K562 (cell line): ENCODE results near the gene GYG2. TPM values are rescaled to one million over a fixed set of nuclear protein-coding genes. Genes with fewer than 3 reads are reported as not detected.

Source experiments
- NR2F6 ChIP-seq: fragments of 450-650 bp; formaldehyde crosslinking; IDR thresholded peaks from 2 replicates; pipeline ENCODE4 v1.4.0; 2020; ENCODE audit warnings: mild to moderate bottlenecking
- PRMT5 ChIP-seq: sonication (generic); formaldehyde crosslinking; IDR thresholded peaks from 2 replicates; pipeline ENCODE4 v1.5.0; 2020; ENCODE audit warnings: missing genetic modification reagents
- PRPF4 ChIP-seq: fragments of 200-400 bp; formaldehyde crosslinking; IDR thresholded peaks from one replicate; pipeline ENCODE4 v1.6.1; 2017; ENCODE audit warnings: low read length, low read depth, mild to moderate bottlenecking; ENCODE audit not compliant: insufficient read depth, poor library complexity, severe bottlenecking
- ZFPM2 ChIP-seq: fragments of 250-450 bp; sonication (Bioruptor Pico); IDR thresholded peaks from 2 replicates; pipeline ENCODE4 v1.5.1; 2022; ENCODE audit warnings: mild to moderate bottlenecking
- polyA plus RNA-seq, 8 experiments: library from polyadenylated mRNA; depleted of rRNA in 4 of 8; stranded (reverse) in 5 of 8; unstranded in 3 of 8; fragments of >200 nt; fragmentation: Nextera tagmentation in 2 of 8; fragmentation: Illumina TruSeq in 1 of 8; extraction: Ambion mirVana in 2 of 8; extraction: Trizol in 1 of 8; gene quantifications; 2 replicates each; pipeline versions ENCODE4 v1.2.1 to v1.2.3, GENCODE V29; 2011 to 2014; ENCODE audit warnings: inconsistent platforms in 1 of 8, missing spikeins in 1 of 8
- total RNA-seq, 7 experiments: library from RNA; depleted of rRNA in 6 of 7; stranded (reverse); fragments of >200 nt in 6 of 7; fragmentation: Illumina TruSeq in 2 of 7; extraction: Trizol in 2 of 7; gene quantifications; 2 replicates each; pipeline versions ENCODE4 v1.2.1 to v1.2.3, GENCODE V29; 2011 to 2021; ENCODE audit warnings: low replicate concordance in 1 of 7
- TF ChIP-seq, protein P1 (sequence below): fragments of 200-600 bp; sonication (generic); IDR thresholded peaks from one replicate; pipeline ENCODE4 v1.6.1; 2012; ENCODE audit warnings: mild to moderate bottlenecking, low read depth, low read length, inconsistent platforms

The GYG2 gene
- total and polyA plus RNA-seq, 9 of the 15 experiments (the other 6 are each of a cell fraction or from before 2014, with no cell fraction given) = 0.24 to 4.4 (median 2.9) TPM

DNA sequence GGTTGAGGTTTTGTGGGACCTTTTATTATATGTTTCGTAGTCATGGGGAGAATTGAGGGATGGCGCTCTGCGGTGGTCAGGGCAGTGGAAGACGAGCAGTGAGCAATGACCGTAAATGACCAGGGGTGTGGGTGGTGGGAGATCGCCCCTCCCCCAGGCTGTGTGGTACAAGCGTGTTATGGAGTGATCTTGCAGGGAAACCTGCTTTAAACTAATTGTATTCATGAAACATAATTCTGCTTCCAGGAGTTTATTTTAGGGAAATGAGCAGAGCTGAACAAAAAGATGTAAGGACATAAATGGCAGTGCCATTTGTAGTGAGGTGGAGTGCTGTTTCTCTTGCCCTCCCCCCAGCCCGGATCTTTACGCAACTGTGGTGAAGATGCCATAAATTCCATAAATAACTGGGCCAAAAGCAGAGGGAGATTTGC, 20.2 kb downstream of the GYG2 start (continued):
- TF ChIP-seq, protein P1, sequence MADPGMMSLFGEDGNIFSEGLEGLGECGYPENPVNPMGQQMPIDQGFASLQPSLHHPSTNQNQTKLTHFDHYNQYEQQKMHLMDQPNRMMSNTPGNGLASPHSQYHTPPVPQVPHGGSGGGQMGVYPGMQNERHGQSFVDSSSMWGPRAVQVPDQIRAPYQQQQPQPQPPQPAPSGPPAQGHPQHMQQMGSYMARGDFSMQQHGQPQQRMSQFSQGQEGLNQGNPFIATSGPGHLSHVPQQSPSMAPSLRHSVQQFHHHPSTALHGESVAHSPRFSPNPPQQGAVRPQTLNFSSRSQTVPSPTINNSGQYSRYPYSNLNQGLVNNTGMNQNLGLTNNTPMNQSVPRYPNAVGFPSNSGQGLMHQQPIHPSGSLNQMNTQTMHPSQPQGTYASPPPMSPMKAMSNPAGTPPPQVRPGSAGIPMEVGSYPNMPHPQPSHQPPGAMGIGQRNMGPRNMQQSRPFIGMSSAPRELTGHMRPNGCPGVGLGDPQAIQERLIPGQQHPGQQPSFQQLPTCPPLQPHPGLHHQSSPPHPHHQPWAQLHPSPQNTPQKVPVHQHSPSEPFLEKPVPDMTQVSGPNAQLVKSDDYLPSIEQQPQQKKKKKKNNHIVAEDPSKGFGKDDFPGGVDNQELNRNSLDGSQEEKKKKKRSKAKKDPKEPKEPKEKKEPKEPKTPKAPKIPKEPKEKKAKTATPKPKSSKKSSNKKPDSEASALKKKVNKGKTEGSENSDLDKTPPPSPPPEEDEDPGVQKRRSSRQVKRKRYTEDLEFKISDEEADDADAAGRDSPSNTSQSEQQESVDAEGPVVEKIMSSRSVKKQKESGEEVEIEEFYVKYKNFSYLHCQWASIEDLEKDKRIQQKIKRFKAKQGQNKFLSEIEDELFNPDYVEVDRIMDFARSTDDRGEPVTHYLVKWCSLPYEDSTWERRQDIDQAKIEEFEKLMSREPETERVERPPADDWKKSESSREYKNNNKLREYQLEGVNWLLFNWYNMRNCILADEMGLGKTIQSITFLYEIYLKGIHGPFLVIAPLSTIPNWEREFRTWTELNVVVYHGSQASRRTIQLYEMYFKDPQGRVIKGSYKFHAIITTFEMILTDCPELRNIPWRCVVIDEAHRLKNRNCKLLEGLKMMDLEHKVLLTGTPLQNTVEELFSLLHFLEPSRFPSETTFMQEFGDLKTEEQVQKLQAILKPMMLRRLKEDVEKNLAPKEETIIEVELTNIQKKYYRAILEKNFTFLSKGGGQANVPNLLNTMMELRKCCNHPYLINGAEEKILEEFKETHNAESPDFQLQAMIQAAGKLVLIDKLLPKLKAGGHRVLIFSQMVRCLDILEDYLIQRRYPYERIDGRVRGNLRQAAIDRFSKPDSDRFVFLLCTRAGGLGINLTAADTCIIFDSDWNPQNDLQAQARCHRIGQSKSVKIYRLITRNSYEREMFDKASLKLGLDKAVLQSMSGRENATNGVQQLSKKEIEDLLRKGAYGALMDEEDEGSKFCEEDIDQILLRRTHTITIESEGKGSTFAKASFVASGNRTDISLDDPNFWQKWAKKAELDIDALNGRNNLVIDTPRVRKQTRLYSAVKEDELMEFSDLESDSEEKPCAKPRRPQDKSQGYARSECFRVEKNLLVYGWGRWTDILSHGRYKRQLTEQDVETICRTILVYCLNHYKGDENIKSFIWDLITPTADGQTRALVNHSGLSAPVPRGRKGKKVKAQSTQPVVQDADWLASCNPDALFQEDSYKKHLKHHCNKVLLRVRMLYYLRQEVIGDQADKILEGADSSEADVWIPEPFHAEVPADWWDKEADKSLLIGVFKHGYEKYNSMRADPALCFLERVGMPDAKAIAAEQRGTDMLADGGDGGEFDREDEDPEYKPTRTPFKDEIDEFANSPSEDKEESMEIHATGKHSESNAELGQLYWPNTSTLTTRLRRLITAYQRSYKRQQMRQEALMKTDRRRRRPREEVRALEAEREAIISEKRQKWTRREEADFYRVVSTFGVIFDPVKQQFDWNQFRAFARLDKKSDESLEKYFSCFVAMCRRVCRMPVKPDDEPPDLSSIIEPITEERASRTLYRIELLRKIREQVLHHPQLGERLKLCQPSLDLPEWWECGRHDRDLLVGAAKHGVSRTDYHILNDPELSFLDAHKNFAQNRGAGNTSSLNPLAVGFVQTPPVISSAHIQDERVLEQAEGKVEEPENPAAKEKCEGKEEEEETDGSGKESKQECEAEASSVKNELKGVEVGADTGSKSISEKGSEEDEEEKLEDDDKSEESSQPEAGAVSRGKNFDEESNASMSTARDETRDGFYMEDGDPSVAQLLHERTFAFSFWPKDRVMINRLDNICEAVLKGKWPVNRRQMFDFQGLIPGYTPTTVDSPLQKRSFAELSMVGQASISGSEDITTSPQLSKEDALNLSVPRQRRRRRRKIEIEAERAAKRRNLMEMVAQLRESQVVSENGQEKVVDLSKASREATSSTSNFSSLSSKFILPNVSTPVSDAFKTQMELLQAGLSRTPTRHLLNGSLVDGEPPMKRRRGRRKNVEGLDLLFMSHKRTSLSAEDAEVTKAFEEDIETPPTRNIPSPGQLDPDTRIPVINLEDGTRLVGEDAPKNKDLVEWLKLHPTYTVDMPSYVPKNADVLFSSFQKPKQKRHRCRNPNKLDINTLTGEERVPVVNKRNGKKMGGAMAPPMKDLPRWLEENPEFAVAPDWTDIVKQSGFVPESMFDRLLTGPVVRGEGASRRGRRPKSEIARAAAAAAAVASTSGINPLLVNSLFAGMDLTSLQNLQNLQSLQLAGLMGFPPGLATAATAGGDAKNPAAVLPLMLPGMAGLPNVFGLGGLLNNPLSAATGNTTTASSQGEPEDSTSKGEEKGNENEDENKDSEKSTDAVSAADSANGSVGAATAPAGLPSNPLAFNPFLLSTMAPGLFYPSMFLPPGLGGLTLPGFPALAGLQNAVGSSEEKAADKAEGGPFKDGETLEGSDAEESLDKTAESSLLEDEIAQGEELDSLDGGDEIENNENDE = no peak
- TF ChIP-seq ZFPM2 (no peak), PRPF4 (no peak), NR2F6 (CRISPR knock-in tag) (no peak), PRMT5 (CRISPR knock-in tag) (no peak)
